Mesodermal cell (in vitro differentiated cells): ENCODE data around the gene C17orf50.

ENCODE experiments used
- H3K27ac ChIP-seq: 2 replicates; pipeline ENCODE4 v1.7.0; 2013; ENCODE audit warnings: mild to moderate bottlenecking, low read depth, low read length, moderate library complexity; ENCODE audit not compliant: severe bottlenecking
- H3K36me3 ChIP-seq: 2 replicates; pipeline ENCODE4 v1.7.1; 2013; ENCODE audit warnings: mild to moderate bottlenecking, low read length, moderate library complexity; ENCODE audit not compliant: control insufficient read depth, insufficient read depth
- H3K4me1 ChIP-seq: one replicate; pipeline ENCODE4 v1.7.1; 2013; ENCODE audit warnings: mild to moderate bottlenecking, low read length; ENCODE audit not compliant: insufficient read depth, control insufficient read depth, poor library complexity, severe bottlenecking
- H3K4me3 ChIP-seq: 2 replicates; pipeline ENCODE4 v1.7.0; 2013; ENCODE audit warnings: low read length, control low read depth, mild to moderate bottlenecking; ENCODE audit not compliant: insufficient read depth, poor library complexity, severe bottlenecking; ENCODE audit errors: extremely low read depth
- H3K9me3 ChIP-seq: 2 replicates; pipeline ENCODE4 v1.7.1; 2013; ENCODE audit warnings: mild to moderate bottlenecking, low read length, moderate library complexity; ENCODE audit not compliant: control insufficient read depth
- WGBS, 2 experiments: methylation state at CpG; one replicate each; pipeline ENCODE4 v1.1.5; 2013; ENCODE audit warnings: missing lambda C conversion rate in 2 of 2; ENCODE audit not compliant: insufficient coverage in 2 of 2; 5-methylcytosine and 5-hydroxymethylcytosine counted together

The C17orf50 gene

DNA sequence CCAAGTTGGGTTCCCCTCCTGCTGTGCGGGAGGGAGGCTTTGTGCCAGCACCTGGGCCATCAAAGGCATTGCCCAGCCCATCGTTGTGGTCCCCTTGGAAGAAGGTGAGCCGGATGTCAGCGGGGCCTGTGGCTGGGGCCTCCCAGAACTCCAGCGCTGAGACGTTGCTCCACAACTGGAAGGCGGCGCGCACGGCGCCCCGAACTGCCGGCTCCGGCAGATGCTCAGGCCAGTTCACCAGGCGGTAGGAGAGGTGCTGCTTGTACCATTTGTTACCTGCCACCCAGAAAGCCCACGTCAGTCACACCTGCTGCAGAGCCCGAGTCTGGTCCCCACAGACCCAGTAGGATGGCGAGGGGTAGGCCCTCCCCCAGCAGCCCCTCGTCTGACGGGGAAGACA lies 12.4 kb downstream of the C17orf50 start:
- Histone ChIP-seq H3K4me3 (no peak overlapping the region), H3K9me3 (no peaks in the 10 kb centered on the region), H3K4me1 (peaks cover 16% of the 10 kb centered on the region), H3K27ac (no peak overlapping the region), H3K36me3 (no peaks in the 10 kb centered on the region)
- 95 to 96% methylated on average over 19 to 20 of the region's 20 CpGs for WGBS, 2 experiments

DNA sequence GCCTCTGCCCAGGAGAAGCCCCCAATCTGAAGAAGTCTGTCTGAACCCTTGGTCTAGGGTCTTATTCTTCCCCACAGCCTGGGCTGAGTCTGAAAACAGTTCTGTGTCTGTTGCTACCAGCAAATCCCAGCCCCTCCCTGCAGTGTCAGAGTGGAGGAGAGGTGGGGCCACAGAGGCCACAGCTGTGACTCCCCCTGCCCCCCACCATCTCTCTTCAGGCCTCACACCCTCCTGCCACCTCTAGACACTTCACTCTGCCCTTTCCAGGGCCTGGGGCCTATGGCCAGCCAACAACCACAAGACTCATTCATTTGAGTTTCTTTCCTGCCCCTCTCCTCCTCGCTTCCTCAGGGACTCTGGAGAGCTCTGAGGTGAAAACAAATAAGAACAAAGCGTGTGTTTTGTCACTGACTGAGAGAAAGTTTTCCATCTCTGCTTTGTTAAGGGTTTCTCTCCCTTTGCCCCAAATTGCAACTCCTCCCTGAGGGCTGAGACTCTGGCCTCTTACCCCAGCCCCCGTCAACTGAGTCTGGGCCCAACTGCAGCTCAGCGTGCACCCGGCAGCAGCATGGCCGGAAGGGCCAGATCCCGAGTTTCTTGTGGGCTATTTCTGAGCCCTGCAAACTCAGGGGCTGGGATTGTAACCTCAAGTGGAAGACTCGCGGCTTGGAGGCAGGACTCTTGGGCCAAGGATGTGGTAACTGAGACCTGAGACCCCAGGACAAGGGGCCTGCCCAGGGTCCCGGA lies 13.2 kb downstream of the C17orf50 start:
- Histone ChIP-seq H3K4me1 (peaks cover 18% of the 10 kb centered on the region), H3K4me3 (no peak overlapping the region), H3K36me3 (no peaks in the 10 kb centered on the region), H3K27ac (peak overlapping the region; percentile 49), H3K9me3 (no peaks in the 10 kb centered on the region)
- 86 to 88% methylated on average over 8 to 10 of the region's 10 CpGs for WGBS, 2 experiments

DNA sequence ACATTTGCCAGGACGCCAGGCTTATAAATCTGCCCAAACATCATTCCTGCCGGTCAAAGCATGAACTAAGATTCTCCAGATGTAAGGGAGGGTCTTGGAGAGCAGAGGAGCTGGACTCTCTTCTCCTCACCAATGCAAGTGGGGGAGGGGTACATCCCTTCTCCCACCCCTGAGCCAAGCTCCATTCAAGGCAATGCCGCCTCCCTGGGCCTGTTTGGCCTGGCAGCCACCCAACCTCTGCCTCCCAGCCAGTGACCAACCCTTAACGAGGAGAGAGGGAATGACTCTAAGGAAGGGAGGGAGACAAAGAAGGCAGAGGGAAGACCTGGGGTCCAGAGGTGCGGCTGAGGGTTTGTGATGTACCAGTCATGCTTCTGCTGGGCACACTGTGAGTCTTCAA lies 13.8 kb downstream of the C17orf50 start:
- WGBS, 2 experiments, result 88 to 100% methylated on average over 1 to 4 of the region's 5 CpGs
- no peak overlapping the region for H3K4me3 ChIP-seq
- peaks cover 19% of the 10 kb centered on the region for H3K4me1 ChIP-seq
- H3K9me3 ChIP-seq, result no peaks in the 10 kb centered on the region
- H3K27ac ChIP-seq, result no peak overlapping the region
- no peaks in the 10 kb centered on the region for H3K36me3 ChIP-seq

DNA sequence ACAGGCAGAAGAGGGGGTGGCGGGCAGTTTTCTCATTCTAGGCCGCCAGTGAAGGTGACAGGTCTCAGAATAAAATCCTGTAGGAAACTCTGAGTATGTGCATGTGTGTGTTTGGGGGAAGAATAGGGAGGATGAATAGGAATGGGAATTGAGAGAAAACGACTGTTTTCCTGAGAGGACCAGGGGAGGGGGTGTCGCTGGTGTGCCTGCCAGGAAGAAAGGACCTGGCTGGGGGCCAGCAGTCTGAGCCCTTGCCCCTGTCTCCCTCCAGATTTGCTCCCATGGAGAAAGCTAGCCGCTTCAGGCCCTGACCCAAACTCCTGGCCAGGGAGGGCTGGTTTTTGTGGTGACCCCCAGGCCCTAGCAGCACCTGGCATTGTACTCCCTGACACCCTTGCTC lies 14.4 kb downstream of the C17orf50 start:
- Histone ChIP-seq H3K36me3 (no peaks in the 10 kb centered on the region), H3K9me3 (no peaks in the 10 kb centered on the region), H3K4me1 (peaks cover 19% of the 10 kb centered on the region), H3K4me3 (no peak overlapping the region), H3K27ac (no peak overlapping the region)
- WGBS, 2 experiments, result 79 to 81% methylated on average over 2 to 4 of the region's 5 CpGs

DNA sequence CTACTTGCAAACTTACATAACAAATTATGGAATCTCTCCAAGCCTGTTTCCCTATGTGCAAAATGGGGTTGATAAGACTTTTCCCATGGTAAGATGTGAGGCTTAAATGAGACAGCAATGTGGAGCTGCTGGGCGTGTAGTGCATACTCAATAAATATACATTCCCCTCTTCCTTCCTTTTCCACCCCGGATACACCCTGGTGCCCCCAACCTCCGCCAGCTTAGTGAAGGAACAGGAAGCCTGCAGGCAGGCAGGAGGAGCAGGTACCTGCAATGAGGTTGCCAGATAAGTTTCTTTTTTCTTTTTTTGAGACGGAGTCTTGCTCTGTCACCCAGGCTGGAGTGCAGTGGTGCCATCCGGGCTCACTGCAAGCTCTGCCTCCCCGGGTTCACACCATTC lies 14.9 kb downstream of the C17orf50 start:
- H3K27ac ChIP-seq, result no peak overlapping the region
- WGBS, 2 experiments, result 86 to 94% methylated on average over 3 of the region's 6 CpGs
- H3K4me1 ChIP-seq, result peaks cover 19% of the 10 kb centered on the region

DNA sequence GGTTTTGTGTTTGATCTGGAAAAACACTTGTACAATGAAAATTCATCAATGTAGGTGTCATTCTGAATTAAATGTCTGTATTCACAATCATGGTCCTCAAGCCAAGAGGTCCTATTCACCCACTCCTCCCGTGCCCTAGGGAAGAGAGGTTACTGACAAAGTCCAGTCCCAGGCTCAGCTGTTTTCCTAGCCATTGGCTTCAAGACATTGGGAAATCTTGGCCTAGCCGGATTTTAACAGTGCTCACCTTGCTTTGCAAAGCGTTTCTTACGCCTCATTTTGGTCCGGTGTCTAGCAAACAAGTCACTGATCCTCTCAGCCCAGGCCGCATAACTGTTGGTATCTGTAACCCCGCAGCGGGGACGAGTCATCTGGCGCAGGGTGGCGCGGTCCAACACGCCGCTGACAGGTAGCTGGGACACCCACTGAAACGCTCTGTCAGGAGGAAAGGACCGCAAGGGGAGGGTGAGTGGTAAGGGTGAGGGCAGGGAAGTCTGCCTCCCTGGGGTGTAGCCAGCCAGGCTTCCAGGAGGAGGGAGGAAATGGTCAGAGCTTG lies 18.0 kb downstream of the C17orf50 start:
- no peak overlapping the region for H3K4me3 ChIP-seq
- H3K36me3 ChIP-seq, result no peaks in the 10 kb centered on the region
- H3K4me1 ChIP-seq, result peaks cover 23% of the 10 kb centered on the region
- H3K9me3 ChIP-seq, result no peaks in the 10 kb centered on the region
- 93 to 96% methylated on average over 16 of the region's 16 CpGs for WGBS, 2 experiments
- no peak overlapping the region for H3K27ac ChIP-seq

More for the DNA sequence above, 14.9 kb downstream of the C17orf50 start:
- H3K4me3 ChIP-seq, result no peak overlapping the region
- H3K36me3 ChIP-seq, result no peaks in the 10 kb centered on the region
- H3K9me3 ChIP-seq, result no peaks in the 10 kb centered on the region

DNA sequence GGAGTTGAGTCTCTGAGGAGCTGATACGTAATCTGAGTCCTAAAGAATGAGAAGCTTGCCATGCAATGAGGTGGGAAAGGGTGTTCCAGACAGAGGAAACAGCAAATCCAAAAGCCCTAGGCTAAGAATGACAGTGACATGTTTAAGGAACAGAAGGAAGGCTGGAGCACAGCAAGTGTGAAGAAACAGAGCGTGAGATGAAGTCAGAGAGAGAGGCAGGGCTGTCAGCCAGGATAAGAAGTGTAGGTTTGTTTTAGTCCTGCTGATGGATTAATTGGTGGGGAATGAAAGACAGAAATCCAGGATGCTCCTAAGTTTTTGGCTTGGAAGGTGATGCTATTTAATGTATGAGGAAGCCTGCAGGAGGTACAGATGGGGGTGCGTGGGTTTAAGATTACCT lies 20.3 kb downstream of the C17orf50 start:
- Histone ChIP-seq H3K4me3 (no peak overlapping the region), H3K36me3 (no peaks in the 10 kb centered on the region), H3K4me1 (peaks cover 13% of the 10 kb centered on the region), H3K9me3 (no peaks in the 10 kb centered on the region), H3K27ac (no peak overlapping the region)
- WGBS, 2 experiments, result 72 to 88% methylated on average over 2 to 3 of the region's 3 CpGs

DNA sequence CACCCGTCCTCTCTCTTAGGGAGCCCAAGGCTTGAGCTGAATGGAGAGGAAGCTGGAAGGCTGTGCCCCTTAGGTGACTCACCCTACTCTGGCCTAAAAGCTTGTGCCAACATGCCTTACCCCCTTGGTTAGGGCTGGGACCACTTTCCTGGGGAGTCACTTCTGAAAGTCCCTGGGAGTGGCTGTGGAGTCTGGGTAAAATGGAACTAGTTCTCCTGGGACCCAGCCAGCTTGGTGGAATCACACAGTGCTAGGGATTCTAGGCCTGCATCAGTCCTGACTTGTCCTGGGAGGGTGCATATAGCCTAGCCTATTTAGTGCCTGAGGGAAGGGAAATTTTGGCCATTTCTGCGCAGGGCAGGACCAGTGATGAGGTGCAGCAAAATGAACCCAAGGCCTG lies 24.2 kb downstream of the C17orf50 start:
- Histone ChIP-seq H3K4me3 (no peak overlapping the region), H3K9me3 (no peaks in the 10 kb centered on the region), H3K4me1 (peaks cover 39% of the 10 kb centered on the region), H3K27ac (no peak overlapping the region), H3K36me3 (no peaks in the 10 kb centered on the region)
- WGBS, 2 experiments, result 100% methylated on average over 1 of the region's 2 CpGs

DNA sequence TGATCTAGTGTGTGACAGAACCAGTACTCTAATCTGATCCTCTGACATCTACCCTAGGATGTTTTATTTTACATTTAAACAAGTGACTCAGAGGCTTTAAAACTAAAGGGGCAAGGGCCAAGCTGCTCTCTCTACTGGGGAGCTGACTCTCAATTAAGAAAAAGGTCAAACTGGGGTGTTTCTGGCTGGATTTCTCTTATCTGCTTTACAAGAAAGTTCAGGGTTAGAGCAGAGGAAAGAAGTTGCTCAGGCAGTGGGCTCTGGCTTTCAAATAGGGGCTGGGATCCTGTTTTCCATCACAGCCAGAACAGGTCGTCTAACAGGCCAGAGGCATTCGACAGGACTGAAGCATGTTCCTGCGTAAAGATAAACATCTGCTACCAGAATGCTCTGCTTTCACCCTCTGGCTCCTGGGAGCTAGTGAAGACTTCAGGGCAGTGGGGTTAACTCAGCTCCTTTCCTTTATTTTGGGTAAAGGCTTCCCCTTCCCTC lies 26.3 kb downstream of the C17orf50 start:
- peak overlapping the region; percentile 96 for H3K27ac ChIP-seq
- H3K9me3 ChIP-seq, result no peaks in the 10 kb centered on the region
- H3K4me3 ChIP-seq, result no peak overlapping the region
- 28 to 47% methylated on average over 2 to 3 of the region's 3 CpGs for WGBS, 2 experiments
- H3K36me3 ChIP-seq, result no peaks in the 10 kb centered on the region
- H3K4me1 ChIP-seq, result peaks cover 37% of the 10 kb centered on the region

DNA sequence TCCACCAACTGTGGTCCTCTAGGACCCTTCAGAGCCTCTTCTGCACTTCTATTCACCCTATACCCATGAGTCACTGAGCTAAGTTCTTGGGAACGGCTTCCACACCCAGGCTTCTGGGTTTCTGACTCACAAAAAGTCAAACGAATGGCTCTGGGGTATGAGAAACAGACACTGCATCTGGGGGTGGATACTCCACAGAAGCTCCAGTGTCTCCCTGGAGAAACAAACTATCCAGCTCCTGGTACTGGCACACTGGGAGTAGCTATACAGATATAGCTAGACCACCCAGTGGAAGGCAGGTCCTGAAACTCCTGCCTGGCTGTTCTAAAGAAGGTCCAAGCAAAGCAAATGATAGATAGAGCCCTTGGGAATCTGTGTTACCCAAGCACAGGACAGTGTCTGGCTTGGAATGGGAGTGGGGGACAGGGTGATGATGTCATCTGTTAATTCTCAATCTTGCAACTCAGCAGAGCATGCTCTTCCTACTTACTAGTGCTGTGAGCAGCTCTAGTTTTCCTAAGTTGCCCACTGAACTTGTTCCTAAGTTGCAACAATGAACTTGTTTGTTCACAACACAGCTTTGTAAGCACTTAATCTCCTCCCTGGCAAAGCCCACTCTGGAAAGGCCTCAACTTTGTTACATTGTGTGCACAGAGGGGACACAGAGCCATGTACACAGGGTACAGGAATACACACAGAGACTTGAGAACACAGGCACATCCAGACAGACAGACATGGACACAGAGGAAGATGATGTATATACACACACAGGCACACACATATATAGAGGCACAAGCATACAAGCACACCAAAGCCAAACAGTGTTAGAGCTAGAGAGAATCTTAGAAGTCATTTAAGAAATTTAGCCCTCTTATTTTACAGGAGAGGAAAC lies 28.0 kb downstream of the C17orf50 start:
- Histone ChIP-seq H3K4me3 (no peak overlapping the region), H3K36me3 (no peaks in the 10 kb centered on the region), H3K27ac (peak overlapping the region; percentile 96), H3K4me1 (peaks cover 34% of the 10 kb centered on the region), H3K9me3 (no peaks in the 10 kb centered on the region)
- WGBS, 2 experiments, result 20 to 33% methylated on average over 1 to 2 of the region's 2 CpGs
